Activated CD4-positive, alpha-beta T cell treated with anti-CD3 and anti-CD28 coated beads for 36 hours (primary cell): ENCODE data around the gene ABCC1. TPM values are rescaled to one million over a fixed set of nuclear protein-coding genes. Genes with fewer than 3 reads are reported as not detected.

ENCODE experiments used
- ATAC-seq: fragments of 200-7000 bp; cut with Tn5 transposase; one replicate; pipeline ENCODE4 v1.10.0; 2021; ENCODE audit warnings: mild to moderate bottlenecking, moderate library complexity
- CTCF ChIA-PET: fragments of 350-600 bp; sonication (Branson Sonifier 250); formaldehyde crosslinking; loops from one replicate; lab custom pipeline; 2021; ENCODE audit warnings: antibody characterized with exemption; lab: Charles Lee
- POLR2A ChIA-PET: fragments of 350-600 bp; sonication (Branson Sonifier 250); formaldehyde crosslinking; loops from one replicate; lab custom pipeline; 2021; ENCODE audit warnings: antibody characterized with exemption, inconsistent platforms; lab: Charles Lee
- DNase-seq: peaks from one replicate; pipeline ENCODE4 v3.0.0-alpha.2; 2020
- H3K27ac Mint-ChIP-seq: one replicate; pipeline ENCODE4 v1.8.0; 2021; ENCODE audit warnings: mixed read lengths
- H3K27me3 Mint-ChIP-seq: one replicate; pipeline ENCODE4 v1.8.0; 2021; ENCODE audit warnings: mixed read lengths
- H3K36me3 Mint-ChIP-seq: one replicate; pipeline ENCODE4 v1.8.0; 2021; ENCODE audit warnings: low read depth, mixed read lengths
- H3K4me1 Mint-ChIP-seq: one replicate; pipeline ENCODE4 v1.8.0; 2021; ENCODE audit warnings: mixed read lengths
- H3K4me3 Mint-ChIP-seq: one replicate; pipeline ENCODE4 v1.8.0; 2021; ENCODE audit warnings: mild to moderate bottlenecking, moderate library complexity, mixed read lengths
- H3K9me3 Mint-ChIP-seq: one replicate; pipeline ENCODE4 v1.8.0; 2021; ENCODE audit warnings: low read depth, mixed read lengths
- intact Hi-C, 2 experiments: fragments of 100-400 bp; cut with DNase I in 1 of 2; cut with micrococcal nuclease in 1 of 2; formaldehyde crosslinking; loops; one replicate each; pipeline versions ENCODE4 v1.14.2 to v1.15.1; 2022 to 2024; cut with DNase I, micrococcal nuclease
- total RNA-seq, 2 experiments: library from RNA; stranded (reverse); gene quantifications; one replicate each; pipeline ENCODE4 v1.2.3, GENCODE V29; 2021

Gene ABCC1
- total RNA-seq, 2 experiments from 2014 or later: 57.8 to 65.1 TPM

GRCh38 chr16:16106466-16106865 is 157.1 kb downstream of the ABCC1 start:
- no peak for DNase-seq

GRCh38 chr16:16107839-16108238 is 158.4 kb downstream of the ABCC1 start:
- ATAC-seq (no peak), DNase-seq (no peak)
- H3K4me1 Mint-ChIP-seq: no peaks in the 10 kb centered on the region
- no peak overlapping the region for H3K4me3 Mint-ChIP-seq
- H3K27me3 Mint-ChIP-seq: no peaks in the 10 kb centered on the region
- H3K27ac Mint-ChIP-seq: no peak overlapping the region
- intact Hi-C loops: no loop called here
- ChIA-PET CTCF (interaction anchor here (0.7 kb wide), 1 partner anchor 12 kb away, joined by 3 read pairs; no protein-coding TSS in a partner anchor), POLR2A (no interaction called here)
- peaks cover 68% of the 10 kb centered on the region for H3K36me3 Mint-ChIP-seq
- no peaks in the 10 kb centered on the region for H3K9me3 Mint-ChIP-seq

More at GRCh38 chr16:16106466-16106865, 157.1 kb downstream of the ABCC1 start:
- POLR2A ChIA-PET: no interaction called here
- CTCF ChIA-PET: no interaction called here
- H3K36me3 Mint-ChIP-seq: peaks cover 68% of the 10 kb centered on the region
- intact Hi-C loops: no loop called here
- no peaks in the 10 kb centered on the region for H3K9me3 Mint-ChIP-seq
- no peak overlapping the region for H3K27ac Mint-ChIP-seq
- ATAC-seq: no peak
- H3K4me1 Mint-ChIP-seq: no peaks in the 10 kb centered on the region
- no peak overlapping the region for H3K4me3 Mint-ChIP-seq
- H3K27me3 Mint-ChIP-seq: no peaks in the 10 kb centered on the region

GRCh38 chr16:16108759-16109158 is 159.3 kb downstream of the ABCC1 start:
- H3K4me1 Mint-ChIP-seq: no peaks in the 10 kb centered on the region
- ChIA-PET CTCF (interaction anchor here (0.6 kb wide), 2 partner anchors 12 to 234 kb away, joined by 3 to 4 read pairs; no protein-coding TSS in a partner anchor), POLR2A (no interaction called here)
- intact Hi-C loops: no loop called here
- ATAC-seq (no peak), DNase-seq (no peak)
- no peak overlapping the region for H3K4me3 Mint-ChIP-seq
- no peaks in the 10 kb centered on the region for H3K27me3 Mint-ChIP-seq
- peaks cover 66% of the 10 kb centered on the region for H3K36me3 Mint-ChIP-seq
- H3K9me3 Mint-ChIP-seq: no peaks in the 10 kb centered on the region
- H3K27ac Mint-ChIP-seq: no peak overlapping the region

- Mint-ChIP-seq H3K27ac (no peak overlapping the region), H3K36me3 (peaks cover 69% of the 10 kb centered on the region), H3K27me3 (no peaks in the 10 kb centered on the region), H3K9me3 (no peaks in the 10 kb centered on the region), H3K4me3 (no peak overlapping the region), H3K4me1 (no peaks in the 10 kb centered on the region)
- ATAC-seq (no peak), DNase-seq (no peak)
- intact Hi-C loops: no loop called here
- ChIA-PET POLR2A (no interaction called here), CTCF (no interaction called here)
Measured at GRCh38 chr16:16109453-16110110, 160.2 kb downstream of the ABCC1 start.

GRCh38 chr16:16110111-16110490 is 160.7 kb downstream of the ABCC1 start:
- DNase-seq: no peak
- no peaks in the 10 kb centered on the region for H3K4me1 Mint-ChIP-seq
- ChIA-PET CTCF (no interaction called here), POLR2A (no interaction called here)
- no peaks in the 10 kb centered on the region for H3K9me3 Mint-ChIP-seq
- no peaks in the 10 kb centered on the region for H3K27me3 Mint-ChIP-seq
- no peak overlapping the region for H3K4me3 Mint-ChIP-seq
- ATAC-seq: no peak
- H3K27ac Mint-ChIP-seq: no peak overlapping the region
- H3K36me3 Mint-ChIP-seq: peaks cover 72% of the 10 kb centered on the region
- intact Hi-C loops: no loop called here

- H3K36me3 Mint-ChIP-seq: peaks cover 75% of the 10 kb centered on the region
- POLR2A ChIA-PET: no interaction called here
- H3K4me1 Mint-ChIP-seq: no peaks in the 10 kb centered on the region
- no peaks in the 10 kb centered on the region for H3K9me3 Mint-ChIP-seq
- ATAC-seq (no peak), DNase-seq (no peak)
- no peak overlapping the region for H3K27ac Mint-ChIP-seq
- intact Hi-C loops: no loop called here
- CTCF ChIA-PET: no interaction called here
- no peaks in the 10 kb centered on the region for H3K27me3 Mint-ChIP-seq
- H3K4me3 Mint-ChIP-seq: no peak overlapping the region
Measured at GRCh38 chr16:16111639-16112038, 162.2 kb downstream of the ABCC1 start.

GRCh38 chr16:16112450-16113053 is 163.1 kb downstream of the ABCC1 start:
- intact Hi-C loops: no loop called here
- no peaks in the 10 kb centered on the region for H3K27me3 Mint-ChIP-seq
- H3K9me3 Mint-ChIP-seq: no peaks in the 10 kb centered on the region
- H3K27ac Mint-ChIP-seq: no peak overlapping the region
- ATAC-seq (no peak), DNase-seq (no peak)
- no peak overlapping the region for H3K4me3 Mint-ChIP-seq
- H3K4me1 Mint-ChIP-seq: no peaks in the 10 kb centered on the region
- H3K36me3 Mint-ChIP-seq: peaks cover 81% of the 10 kb centered on the region
- POLR2A ChIA-PET: no interaction called here
- CTCF ChIA-PET: interaction anchor here (0.6 kb wide), 1 partner anchor 356 kb away, joined by 3 read pairs; no protein-coding TSS in a partner anchor

GRCh38 chr16:16113076-16113475 is 163.7 kb downstream of the ABCC1 start:
- intact Hi-C loops: no loop called here
- Mint-ChIP-seq H3K27ac (no peak overlapping the region), H3K27me3 (no peaks in the 10 kb centered on the region), H3K9me3 (peaks cover 2% of the 10 kb centered on the region), H3K4me3 (no peak overlapping the region), H3K4me1 (no peaks in the 10 kb centered on the region), H3K36me3 (peaks cover 84% of the 10 kb centered on the region)
- ChIA-PET CTCF (interaction anchor here (0.6 kb wide), 1 partner anchor 357 kb away, joined by 3 read pairs; no protein-coding TSS in a partner anchor), POLR2A (no interaction called here)
- DNase-seq: no peak
- ATAC-seq: no peak

GRCh38 chr16:16116841-16117240 is 167.4 kb downstream of the ABCC1 start:
- no peaks in the 10 kb centered on the region for H3K27me3 Mint-ChIP-seq
- no peak overlapping the region for H3K4me3 Mint-ChIP-seq
- peaks cover 4% of the 10 kb centered on the region for H3K9me3 Mint-ChIP-seq
- no peak for ATAC-seq
- DNase-seq: no peak
- no peak overlapping the region for H3K27ac Mint-ChIP-seq
- no peaks in the 10 kb centered on the region for H3K4me1 Mint-ChIP-seq
- peaks cover 86% of the 10 kb centered on the region for H3K36me3 Mint-ChIP-seq
- ChIA-PET CTCF (no interaction called here), POLR2A (no interaction called here)
- intact Hi-C loops: no loop called here

GRCh38 chr16:16118337-16118736 is 168.9 kb downstream of the ABCC1 start:
- Mint-ChIP-seq H3K27ac (no peak overlapping the region), H3K4me3 (no peak overlapping the region), H3K27me3 (no peaks in the 10 kb centered on the region), H3K9me3 (peaks cover 4% of the 10 kb centered on the region), H3K4me1 (no peaks in the 10 kb centered on the region), H3K36me3 (peaks cover 88% of the 10 kb centered on the region)
- no peak for ATAC-seq
- ChIA-PET CTCF (no interaction called here), POLR2A (no interaction called here)
- intact Hi-C loops: no loop called here
- DNase-seq: no peak

- H3K36me3 Mint-ChIP-seq: peaks cover 88% of the 10 kb centered on the region
- peaks cover 14% of the 10 kb centered on the region for H3K9me3 Mint-ChIP-seq
- H3K4me3 Mint-ChIP-seq: no peak overlapping the region
- ChIA-PET CTCF (interaction anchor here (0.6 kb wide), 1 partner anchor 150 kb away, joined by 4 read pairs; no protein-coding TSS in a partner anchor), POLR2A (no interaction called here)
- no peak for ATAC-seq
- H3K27ac Mint-ChIP-seq: no peak overlapping the region
- no peaks in the 10 kb centered on the region for H3K4me1 Mint-ChIP-seq
- no peak for DNase-seq
- H3K27me3 Mint-ChIP-seq: no peaks in the 10 kb centered on the region
- intact Hi-C loops: no loop called here
Measured at GRCh38 chr16:16120044-16120381, 170.6 kb downstream of the ABCC1 start.
